ENCODE data around the gene CDT1.

The CDT1 gene

DNA sequence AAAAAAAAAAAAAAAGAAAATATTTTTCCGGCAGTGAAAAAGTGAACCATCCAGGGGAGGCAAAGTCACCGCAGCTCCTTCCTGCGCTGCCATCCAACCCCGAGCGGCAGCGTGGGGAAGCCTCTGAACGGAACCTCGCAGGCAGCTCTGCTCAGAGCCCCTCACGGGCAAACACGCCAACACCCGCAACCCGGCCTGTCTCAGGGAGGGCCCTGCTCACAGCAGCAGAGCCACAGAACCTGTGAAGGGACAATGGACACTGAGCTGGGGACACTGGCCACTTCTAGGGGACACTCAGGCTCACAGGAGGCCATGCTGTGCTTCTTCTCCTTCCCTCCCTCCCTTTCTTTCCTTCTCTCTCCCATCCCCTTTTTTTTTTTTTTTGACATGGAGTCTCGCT lies 29.5 kb downstream of the CDT1 start:
- TF ChIP-seq, protein P1, sequence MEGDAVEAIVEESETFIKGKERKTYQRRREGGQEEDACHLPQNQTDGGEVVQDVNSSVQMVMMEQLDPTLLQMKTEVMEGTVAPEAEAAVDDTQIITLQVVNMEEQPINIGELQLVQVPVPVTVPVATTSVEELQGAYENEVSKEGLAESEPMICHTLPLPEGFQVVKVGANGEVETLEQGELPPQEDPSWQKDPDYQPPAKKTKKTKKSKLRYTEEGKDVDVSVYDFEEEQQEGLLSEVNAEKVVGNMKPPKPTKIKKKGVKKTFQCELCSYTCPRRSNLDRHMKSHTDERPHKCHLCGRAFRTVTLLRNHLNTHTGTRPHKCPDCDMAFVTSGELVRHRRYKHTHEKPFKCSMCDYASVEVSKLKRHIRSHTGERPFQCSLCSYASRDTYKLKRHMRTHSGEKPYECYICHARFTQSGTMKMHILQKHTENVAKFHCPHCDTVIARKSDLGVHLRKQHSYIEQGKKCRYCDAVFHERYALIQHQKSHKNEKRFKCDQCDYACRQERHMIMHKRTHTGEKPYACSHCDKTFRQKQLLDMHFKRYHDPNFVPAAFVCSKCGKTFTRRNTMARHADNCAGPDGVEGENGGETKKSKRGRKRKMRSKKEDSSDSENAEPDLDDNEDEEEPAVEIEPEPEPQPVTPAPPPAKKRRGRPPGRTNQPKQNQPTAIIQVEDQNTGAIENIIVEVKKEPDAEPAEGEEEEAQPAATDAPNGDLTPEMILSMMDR (IDR thresholded peaks at IDR 0.05; ENCODE audit: control insufficient read depth, extremely low read depth, insufficient read depth) = no peak
- DNase-seq (ENCODE audit: low read depth) = no peak
- no peak overlapping the region for H3K4me3 ChIP-seq (ENCODE audit: low read depth, low read length)

DNA sequence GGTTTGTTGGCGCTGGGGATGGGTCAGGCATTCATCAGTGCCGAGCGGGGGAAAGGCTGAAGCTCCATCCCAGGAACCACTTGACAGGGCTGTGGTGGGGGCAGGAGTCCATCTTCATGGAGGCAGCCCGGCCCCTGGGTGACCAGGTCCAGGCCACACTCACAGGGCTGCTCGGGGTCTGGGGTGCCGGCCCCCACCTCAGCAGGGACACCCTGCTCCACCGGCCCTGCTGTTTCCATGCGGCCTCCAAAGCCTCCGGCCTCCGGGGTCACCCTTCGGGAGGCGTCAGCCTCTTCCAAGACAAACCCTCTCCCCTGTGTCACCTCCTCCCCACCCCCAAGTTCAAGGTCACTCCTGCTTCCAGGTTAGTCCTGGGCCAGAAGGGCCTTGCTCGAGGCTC lies 31.1 kb downstream of the CDT1 start:
- H3K4me3 ChIP-seq (ENCODE audit: low read depth, low read length) = no peak overlapping the region
- TF ChIP-seq, protein P1 (IDR thresholded peaks at IDR 0.05; ENCODE audit: control insufficient read depth, extremely low read depth, insufficient read depth) = no peak
- DNase-seq (ENCODE audit: low read depth) = no peak

DNA sequence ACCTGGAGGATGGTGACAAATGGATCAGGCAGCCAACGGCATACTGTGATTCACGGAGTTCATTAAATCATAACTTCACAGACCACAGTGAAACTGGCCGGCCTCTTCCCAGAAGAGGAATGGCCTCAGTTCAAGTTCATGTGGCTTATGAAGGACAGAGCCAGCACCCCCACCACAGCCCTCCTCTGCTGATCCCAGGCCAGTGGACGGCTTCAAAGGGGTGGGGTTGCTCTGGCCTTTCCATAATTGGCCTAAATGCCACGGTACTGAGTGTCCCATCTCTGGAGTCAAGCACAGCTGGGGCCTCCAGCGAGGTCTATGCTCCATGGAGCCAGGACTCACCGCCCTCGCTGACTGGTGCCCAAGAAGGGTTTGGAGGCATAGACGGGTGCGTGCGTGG lies 31.8 kb downstream of the CDT1 start:
- H3K4me3 ChIP-seq (ENCODE audit: low read depth, low read length) = no peak overlapping the region
- no peak for DNase-seq (ENCODE audit: low read depth)
- TF ChIP-seq, protein P1 (IDR thresholded peaks at IDR 0.05; ENCODE audit: control insufficient read depth, extremely low read depth, insufficient read depth) = no peak

DNA sequence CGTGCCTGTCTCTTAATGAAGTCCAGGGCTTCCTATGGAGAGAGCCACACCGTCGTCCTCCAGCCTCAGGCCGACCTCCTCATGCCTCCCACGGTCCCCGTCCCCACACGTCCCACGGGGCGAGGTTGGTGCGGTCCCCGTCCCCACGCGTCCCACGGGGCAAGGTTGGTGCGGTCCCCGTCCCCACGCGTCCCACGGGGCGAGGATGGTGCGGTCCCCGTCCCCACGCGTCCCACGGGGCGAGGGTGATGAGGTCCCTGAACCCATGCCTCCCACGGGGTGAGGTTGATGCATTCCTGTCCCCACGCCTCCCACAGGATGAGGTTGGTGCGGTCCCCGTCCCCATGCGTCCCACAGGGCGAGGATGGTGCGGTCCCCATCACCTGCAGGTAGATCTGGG lies 32.2 kb downstream of the CDT1 start:
- no peak overlapping the region for H3K4me3 ChIP-seq (ENCODE audit: low read depth, low read length)
- DNase-seq (ENCODE audit: low read depth) = no peak
- TF ChIP-seq, protein P1 (IDR thresholded peaks at IDR 0.05; ENCODE audit: control insufficient read depth, extremely low read depth, insufficient read depth) = no peak

DNA sequence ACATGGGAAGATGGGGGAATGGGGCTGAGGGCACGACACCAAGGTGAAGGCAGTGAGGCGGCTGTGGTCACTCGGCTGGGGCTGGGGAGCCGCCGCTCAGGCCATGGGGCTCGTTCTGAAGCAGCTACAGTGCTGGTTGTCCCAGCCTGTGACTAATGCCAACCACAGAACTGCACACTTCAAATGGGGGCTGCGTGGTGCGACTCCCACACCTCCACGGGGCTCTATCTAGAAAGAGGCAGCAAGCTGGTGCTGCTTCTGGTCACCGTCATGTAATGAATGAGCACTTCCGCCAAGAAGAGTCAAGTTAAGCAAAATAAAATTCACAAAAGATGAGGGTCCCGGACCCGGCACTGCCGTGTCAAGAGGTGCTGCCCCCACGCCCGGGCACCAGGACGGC lies 33.2 kb downstream of the CDT1 start:
- TF ChIP-seq, protein P1 (IDR thresholded peaks at IDR 0.05; ENCODE audit: control insufficient read depth, extremely low read depth, insufficient read depth) = no peak
- no peak overlapping the region for H3K4me3 ChIP-seq (ENCODE audit: low read depth, low read length)
- DNase-seq (ENCODE audit: low read depth) = no peak

DNA sequence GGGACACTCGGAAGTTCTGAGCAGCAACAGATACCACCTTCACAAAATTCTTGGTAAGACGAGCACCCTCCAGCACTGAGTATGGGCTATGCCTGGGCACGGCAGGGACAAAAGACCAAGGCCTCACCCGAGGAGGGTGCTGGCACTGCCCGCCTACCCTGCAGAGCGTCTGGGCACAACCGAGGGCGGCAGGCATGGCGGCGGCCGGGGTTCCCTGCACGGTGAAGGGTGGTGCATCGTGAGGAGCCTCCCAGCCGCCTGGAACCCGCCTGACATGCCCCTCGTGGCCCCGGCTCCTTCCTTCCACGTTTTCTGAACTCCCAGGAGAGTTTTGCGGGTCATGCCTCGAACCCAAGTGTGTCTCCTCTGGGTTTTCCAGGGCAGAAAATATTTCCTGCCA lies 34.2 kb downstream of the CDT1 start:
- TF ChIP-seq, protein P1 (IDR thresholded peaks at IDR 0.05; ENCODE audit: control insufficient read depth, extremely low read depth, insufficient read depth) = no peak
- no peak overlapping the region for H3K4me3 ChIP-seq (ENCODE audit: low read depth, low read length)
- no peak for DNase-seq (ENCODE audit: low read depth)

DNA sequence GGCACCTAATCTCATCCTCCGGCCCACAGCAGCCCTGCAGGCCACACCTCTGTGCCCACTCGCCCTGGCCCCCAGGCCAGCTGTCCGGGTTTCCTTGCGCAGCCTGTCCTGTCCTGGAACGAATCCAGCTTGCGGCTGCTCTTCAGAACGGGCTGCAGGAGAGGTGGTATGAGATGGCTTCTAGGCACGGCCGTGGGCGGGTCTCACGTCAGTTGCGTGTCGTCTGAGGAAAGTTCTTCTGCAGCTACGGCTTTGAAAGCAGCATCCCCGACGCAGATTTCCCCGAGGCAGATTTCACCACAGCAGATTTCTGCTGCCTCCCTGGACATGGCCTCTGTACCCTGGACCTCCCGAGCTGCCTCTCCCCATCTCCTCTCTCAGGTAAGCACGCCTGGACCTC lies 35.0 kb downstream of the CDT1 start:
- TF ChIP-seq, protein P1 (IDR thresholded peaks at IDR 0.05; ENCODE audit: control insufficient read depth, extremely low read depth, insufficient read depth) = no peak

More for the DNA sequence above, 35.0 kb downstream of the CDT1 start:
- H3K4me3 ChIP-seq (ENCODE audit: low read depth, low read length) = no peak overlapping the region
- DNase-seq (ENCODE audit: low read depth) = no peak

All from LNCaP clone FGC (cell line).